ENCODE measurements around the gene SPOCK1. TPM values are rescaled to one million over a fixed set of nuclear protein-coding genes. Genes with fewer than 3 reads are reported as not detected.

Gene SPOCK1
- total and polyA plus RNA-seq, 2 of the 13 experiments (the other 11 are each of a cell fraction or from before 2014, with no cell fraction given), result 0.18 to 0.29 TPM

DNA sequence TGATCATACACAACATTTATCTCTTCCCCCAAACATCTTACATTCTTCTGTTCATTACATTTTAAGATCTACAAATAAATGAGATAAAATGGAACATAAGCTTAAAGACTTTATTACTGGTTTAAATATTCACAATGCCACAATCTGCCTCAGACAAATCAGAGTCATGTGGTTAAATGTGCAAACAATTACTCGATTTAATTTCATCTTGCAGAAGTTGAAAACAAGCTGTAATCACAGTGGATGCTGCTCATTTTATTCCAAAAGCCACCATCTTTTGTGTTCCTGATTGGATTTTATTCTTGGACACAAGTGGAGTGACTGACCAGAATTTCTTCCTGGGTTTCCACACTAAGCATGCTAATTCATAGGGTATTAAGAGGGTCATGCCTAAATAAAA, 33.2 kb downstream of the SPOCK1 start (continued):
- TF ChIP-seq SP1 (IDR thresholded peaks at IDR 0.05), result no peak
- TF ChIP-seq SP1 (CRISPR knock-in tag; IDR thresholded peaks at IDR 0.05), result no peak

DNA sequence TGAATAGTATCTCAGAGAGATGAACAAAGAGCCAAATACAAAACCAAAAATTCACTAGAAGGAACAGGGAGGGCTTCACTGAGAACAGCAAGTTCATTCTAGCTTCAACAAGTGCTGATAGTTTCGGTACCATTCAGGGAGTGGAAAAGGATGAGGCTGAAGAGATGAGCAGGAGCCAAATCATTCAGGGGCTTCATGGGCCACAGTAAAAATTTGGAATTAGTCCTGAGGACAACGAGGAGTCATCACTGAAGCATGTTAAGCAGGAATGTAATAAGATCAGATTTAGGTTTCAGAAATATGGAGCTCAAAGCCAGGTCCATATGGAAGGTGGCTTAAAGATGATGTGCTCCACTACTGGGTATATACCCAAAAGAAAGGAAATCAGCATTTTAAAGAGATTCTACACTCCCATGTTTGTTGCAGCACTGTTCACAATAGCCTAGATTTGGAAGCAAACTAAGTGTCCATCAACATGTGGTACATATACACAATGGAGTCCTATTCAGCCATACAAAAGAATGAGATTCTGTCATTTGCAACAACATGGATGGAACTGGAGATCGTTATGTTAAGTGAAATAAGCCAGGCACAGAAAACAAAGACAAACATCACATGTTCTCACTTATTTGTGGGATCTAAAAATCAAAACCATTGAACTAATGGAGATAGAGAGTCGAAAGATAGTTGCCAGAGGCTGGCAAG, 36.2 kb downstream of the SPOCK1 start:
- Histone ChIP-seq H3K4me2 (ENCODE audit: low read depth, low read length) (no peak overlapping the region), H3K4me1 (ENCODE audit: insufficient read depth, low read length) (no peaks in the 10 kb centered on the region), H3K79me2 (ENCODE audit: insufficient read depth, low read length) (no peaks in the 10 kb centered on the region), H3K36me3 (replicated peaks in 1 of 2; ENCODE audit: control insufficient read depth in 1 of 2, insufficient read depth in 2 of 2, low read length in 2 of 2) (no peaks in the 10 kb centered on the region), H3K9ac (ENCODE audit: insufficient read depth, low read depth, low read length) (no peak overlapping the region), H3K27ac (ENCODE audit: extremely low read length, insufficient read depth, low read length) (no peak overlapping the region), H3K9me3 (ENCODE audit: low read length) (no peaks in the 10 kb centered on the region), H2AFZ (ENCODE audit: low read length) (no peak overlapping the region), H3K27me3 (ENCODE audit: control insufficient read depth in 1 of 2, insufficient read depth in 2 of 2, low read length in 2 of 2) (no peaks in the 10 kb centered on the region), H4K20me1 (ENCODE audit: insufficient read depth, low read length) (no peaks in the 10 kb centered on the region), H3K4me3 (replicated peaks in 1 of 3; ENCODE audit: insufficient read depth in 1 of 3, low read depth in 2 of 3, low read length in 3 of 3) (no peak overlapping the region)
- in situ Hi-C loops (cut with HindIII; ENCODE audit: extremely low pct_ligation_motif_present, low pct_unique_long_range_greater_than_20kb), result no loop called here
- POLR2A ChIA-PET, result no interaction called here
- DNase-seq (ENCODE audit: low spot score) (no peak), FAIRE-seq (no peak), ATAC-seq (no peak)
- no peak for TF ChIP-seq ZNF749 (CRISPR knock-in tag; IDR thresholded peaks at IDR 0.05; ENCODE audit: borderline replicate concordance)
- no peak for TF ChIP-seq ZUFSP (CRISPR knock-in tag; IDR thresholded peaks at IDR 0.05; ENCODE audit: borderline replicate concordance)
- TF ChIP-seq ZBTB34 (CRISPR knock-in tag; IDR thresholded peaks at IDR 0.05), result no peak
- no peak for TF ChIP-seq ZBTB21 (CRISPR knock-in tag; IDR thresholded peaks at IDR 0.05)
- CTCF ChIA-PET (ENCODE audit: low intra/inter-chr PET ratio, low total read pairs), result no interaction called here
- 6% methylated on average over 4 of the region's 4 CpGs for WGBS (ENCODE audit: low lambda C conversion rate)
- intact Hi-C loops (cut with micrococcal nuclease; ENCODE audit: unreplicated experiment), result no loop called here
- no TSS peak for BruUV-seq (replicated peaks)
